Liver (tissue), 9 donors: ENCODE data around the gene RASA3. TPM values are rescaled to one million over a fixed set of nuclear protein-coding genes. Genes with fewer than 3 reads are reported as not detected.
"Not testable (repeated sequence)": the region's sequence is repeated elsewhere in the genome, so short reads cannot be mapped to it uniquely, and the experiment has no call there.

ENCODE experiments used
- DNase-seq: peaks from one replicate; pipeline ENCODE4 v3.0.0-alpha.2; 2017; ENCODE audit warnings: low spot score
- H3K27ac ChIP-seq, 2 donors: one replicate each; pipeline ENCODE4 v1.7.0; 2013; ENCODE audit warnings: inconsistent platforms in 2 of 2, low read length in 2 of 2, control low read depth in 1 of 2, low read depth in 1 of 2, mild to moderate bottlenecking in 1 of 2
- H3K27me3 ChIP-seq, 4 donors: one replicate each; pipeline versions ENCODE4 v1.6.1 to v1.7.0; 2013; ENCODE audit warnings: low read length in 3 of 4, inconsistent platforms in 1 of 4, mild to moderate bottlenecking in 1 of 4, moderate library complexity in 1 of 4; ENCODE audit not compliant: control insufficient read depth in 4 of 4, insufficient read depth in 4 of 4
- H3K36me3 ChIP-seq, 4 donors: one replicate each; pipeline versions ENCODE4 v1.6.1 to v1.7.0; 2013; ENCODE audit warnings: low read length in 3 of 4, mild to moderate bottlenecking in 3 of 4, low read depth in 1 of 4, moderate library complexity in 1 of 4; ENCODE audit not compliant: control insufficient read depth in 4 of 4, insufficient read depth in 3 of 4
- H3K4me1 ChIP-seq, 4 donors: one replicate each; pipeline versions ENCODE4 v1.6.1 to v1.7.0; 2013; ENCODE audit warnings: low read length in 3 of 4, mild to moderate bottlenecking in 3 of 4, moderate library complexity in 1 of 4; ENCODE audit not compliant: control insufficient read depth in 4 of 4, insufficient read depth in 4 of 4
- H3K4me3 ChIP-seq, 3 donors: one replicate each; pipeline versions ENCODE4 v1.6.1 to v1.7.0; 2013; ENCODE audit warnings: low read length in 3 of 3, control low read depth in 1 of 3, low read depth in 1 of 3, mild to moderate bottlenecking in 1 of 3
- H3K9ac ChIP-seq, 2 donors: one replicate each; pipeline ENCODE4 v1.7.0; 2013; ENCODE audit warnings: low read length in 2 of 2, mild to moderate bottlenecking in 2 of 2, moderate library complexity in 2 of 2, control low read depth in 1 of 2, low read depth in 1 of 2
- H3K9me3 ChIP-seq, 4 donors: one replicate each; pipeline versions ENCODE4 v1.6.1 to v1.7.0; 2013; ENCODE audit warnings: low read length in 3 of 4; ENCODE audit not compliant: control insufficient read depth in 4 of 4
- EGR1 ChIP-seq, 2 donors: IDR thresholded peaks; 2 replicates each; pipeline ENCODE4 v1.6.1; 2016 to 2018; ENCODE audit warnings: antibody characterized with exemption in 2 of 2, low read depth in 2 of 2
- FOXA2 ChIP-seq: IDR thresholded peaks from 2 replicates; pipeline ENCODE4 v1.6.1; 2016; ENCODE audit warnings: antibody characterized with exemption
- HNF4G ChIP-seq: IDR thresholded peaks from 2 replicates; pipeline ENCODE4 v1.6.1; 2016; ENCODE audit warnings: antibody characterized with exemption
- NR2F2 ChIP-seq: IDR thresholded peaks from 2 replicates; pipeline ENCODE4 v1.6.1; 2016; ENCODE audit warnings: antibody characterized with exemption
- SP1 ChIP-seq: IDR thresholded peaks from 2 replicates; pipeline ENCODE4 v1.6.1; 2018; ENCODE audit warnings: antibody characterized with exemption, mild to moderate bottlenecking
- WGBS: extraction: QIAGEN DNeasy Blood & Tissue Kit; methylation state at CpG from one replicate; pipeline ENCODE4 v1.1.7; 2013; 5-methylcytosine and 5-hydroxymethylcytosine counted together
- polyA plus RNA-seq, 2 donors: library from polyadenylated mRNA; stranded (reverse) in 1 of 2; unstranded in 1 of 2; fragments of 200-250 nt in 1 of 2; fragments of >200 nt in 1 of 2; fragmentation: Nextera tagmentation in 1 of 2; extraction: Ambion mirVana in 1 of 2; gene quantifications; one replicate each; pipeline versions ENCODE4 v1.2.1 to v1.2.3, GENCODE V29; 2013 to 2015
- total RNA-seq, 2 donors: library from RNA; depleted of rRNA; stranded (reverse); fragments of >200 nt; gene quantifications; one replicate each; pipeline ENCODE4 v1.2.3, GENCODE V29; 2014
- TF ChIP-seq, protein P1 (sequence below): IDR thresholded peaks from 2 replicates; pipeline ENCODE4 v1.6.1; 2016; ENCODE audit warnings: antibody characterized with exemption, mild to moderate bottlenecking
- donor health status: healthy.
- donor health status: healthy.
- donor health status: healthy.
- donor health status: healthy.
- donor health status: healthy.

Gene RASA3
- total and polyA plus RNA-seq, 4 donors: 0.64 to 5.9 (median 3.8) TPM

DNA sequence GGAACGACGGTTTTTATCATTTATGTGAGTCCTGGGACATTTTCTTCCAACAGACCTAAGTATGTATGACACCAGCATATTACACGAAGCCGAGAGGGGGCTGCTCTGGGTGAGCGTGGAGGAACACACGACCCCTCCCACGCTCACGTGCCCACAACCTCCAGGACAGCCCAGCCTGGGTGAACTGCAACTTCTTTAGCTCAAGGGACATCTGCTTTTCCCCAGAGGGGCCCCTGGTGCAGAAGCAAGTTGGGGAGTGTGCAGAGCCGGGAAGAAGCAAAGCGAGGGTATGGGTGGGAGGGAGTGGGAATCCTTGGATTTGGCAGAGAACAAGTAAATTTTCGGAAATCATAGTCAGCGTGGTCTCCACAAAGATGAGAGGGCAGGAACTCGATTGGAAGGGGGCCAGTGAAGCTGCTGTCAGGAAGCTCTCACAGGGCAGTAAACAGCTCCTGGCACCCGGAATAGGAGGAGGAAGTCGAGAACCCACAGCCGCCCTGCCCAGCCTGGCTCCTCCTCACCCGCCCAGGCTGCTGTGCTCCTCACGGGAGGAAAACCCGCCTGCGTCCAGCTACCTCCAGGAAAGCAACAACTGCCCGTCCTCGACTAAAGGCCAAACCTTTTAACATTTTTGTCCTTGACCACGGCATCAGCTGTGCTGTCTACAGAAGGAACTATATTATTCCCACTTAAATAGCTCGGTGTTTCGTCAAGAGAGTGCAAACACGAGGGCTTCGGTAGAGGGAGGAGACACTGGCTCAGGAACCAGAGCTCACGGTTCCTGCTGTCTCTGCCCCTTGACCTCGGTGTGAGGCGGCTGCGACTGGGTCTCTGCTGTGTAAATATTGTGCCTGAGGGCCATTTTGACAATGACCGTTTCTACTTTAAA is 29.5 kb upstream of the RASA3 start:
- Histone ChIP-seq H3K27me3 (no peaks in the 10 kb centered on the region), H3K9ac (no peak overlapping the region)
- no peak for DNase-seq

DNA sequence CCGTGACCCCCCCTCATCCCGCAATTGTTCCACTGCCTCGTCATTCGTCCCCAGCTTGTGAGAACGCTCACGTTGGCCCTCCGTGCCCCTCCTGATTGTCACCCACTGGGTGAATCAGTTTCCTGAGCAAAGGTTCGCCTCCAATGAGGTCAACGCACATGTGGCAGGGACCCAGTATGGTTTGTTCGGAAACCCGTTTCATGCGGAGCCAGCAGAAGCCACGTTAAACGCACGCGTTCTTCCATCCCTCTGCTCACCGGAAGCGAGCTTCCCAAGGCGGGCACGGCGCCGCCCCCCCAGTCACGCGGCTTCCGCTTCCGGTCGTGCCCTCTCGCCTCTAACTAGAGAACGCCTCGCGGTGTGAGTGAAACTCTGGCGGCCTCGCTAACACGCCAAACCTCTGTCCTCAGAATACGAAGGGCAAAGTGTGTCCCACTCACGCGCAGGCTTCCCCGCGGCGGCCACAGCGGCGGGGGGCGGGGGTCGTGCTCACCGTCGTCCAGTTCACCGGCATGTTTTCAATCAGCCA is 28.7 kb upstream of the RASA3 start:
- H3K9ac ChIP-seq: no peak overlapping the region
- WGBS: 93% methylated on average over 47 of the region's 47 CpGs
- H3K4me3 ChIP-seq: no peak overlapping the region
- peaks cover 0 to 8% (median 2%) of the 10 kb centered on the region in 4 donors for H3K4me1 ChIP-seq
- TF ChIP-seq, protein P1, sequence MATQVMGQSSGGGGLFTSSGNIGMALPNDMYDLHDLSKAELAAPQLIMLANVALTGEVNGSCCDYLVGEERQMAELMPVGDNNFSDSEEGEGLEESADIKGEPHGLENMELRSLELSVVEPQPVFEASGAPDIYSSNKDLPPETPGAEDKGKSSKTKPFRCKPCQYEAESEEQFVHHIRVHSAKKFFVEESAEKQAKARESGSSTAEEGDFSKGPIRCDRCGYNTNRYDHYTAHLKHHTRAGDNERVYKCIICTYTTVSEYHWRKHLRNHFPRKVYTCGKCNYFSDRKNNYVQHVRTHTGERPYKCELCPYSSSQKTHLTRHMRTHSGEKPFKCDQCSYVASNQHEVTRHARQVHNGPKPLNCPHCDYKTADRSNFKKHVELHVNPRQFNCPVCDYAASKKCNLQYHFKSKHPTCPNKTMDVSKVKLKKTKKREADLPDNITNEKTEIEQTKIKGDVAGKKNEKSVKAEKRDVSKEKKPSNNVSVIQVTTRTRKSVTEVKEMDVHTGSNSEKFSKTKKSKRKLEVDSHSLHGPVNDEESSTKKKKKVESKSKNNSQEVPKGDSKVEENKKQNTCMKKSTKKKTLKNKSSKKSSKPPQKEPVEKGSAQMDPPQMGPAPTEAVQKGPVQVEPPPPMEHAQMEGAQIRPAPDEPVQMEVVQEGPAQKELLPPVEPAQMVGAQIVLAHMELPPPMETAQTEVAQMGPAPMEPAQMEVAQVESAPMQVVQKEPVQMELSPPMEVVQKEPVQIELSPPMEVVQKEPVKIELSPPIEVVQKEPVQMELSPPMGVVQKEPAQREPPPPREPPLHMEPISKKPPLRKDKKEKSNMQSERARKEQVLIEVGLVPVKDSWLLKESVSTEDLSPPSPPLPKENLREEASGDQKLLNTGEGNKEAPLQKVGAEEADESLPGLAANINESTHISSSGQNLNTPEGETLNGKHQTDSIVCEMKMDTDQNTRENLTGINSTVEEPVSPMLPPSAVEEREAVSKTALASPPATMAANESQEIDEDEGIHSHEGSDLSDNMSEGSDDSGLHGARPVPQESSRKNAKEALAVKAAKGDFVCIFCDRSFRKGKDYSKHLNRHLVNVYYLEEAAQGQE: no peak
- TF ChIP-seq SP1 (no peak), FOXA2 (no peak), EGR1 (IDR thresholded peaks at IDR 0.05; ENCODE audit: low read depth in 2 of 2) (no peak)
- H3K9me3 ChIP-seq: no peaks in the 10 kb centered on the region
- no peaks in the 10 kb centered on the region for H3K36me3 ChIP-seq
- no peak overlapping the region for H3K27ac ChIP-seq
- H3K27me3 ChIP-seq: no peaks in the 10 kb centered on the region
- no peak for DNase-seq

More for the DNA sequence above, 29.5 kb upstream of the RASA3 start:
- 35% methylated on average over 32 of the region's 32 CpGs for WGBS
- H3K36me3 ChIP-seq: no peaks in the 10 kb centered on the region
- no peak overlapping the region for H3K4me3 ChIP-seq
- TF ChIP-seq NR2F2 (peak; percentile 28), HNF4G (no peak)
- peaks cover 0 to 4% (median 0%) of the 10 kb centered on the region in 4 donors for H3K4me1 ChIP-seq
- no peaks in the 10 kb centered on the region for H3K9me3 ChIP-seq
- H3K27ac ChIP-seq: no peak overlapping the region

DNA sequence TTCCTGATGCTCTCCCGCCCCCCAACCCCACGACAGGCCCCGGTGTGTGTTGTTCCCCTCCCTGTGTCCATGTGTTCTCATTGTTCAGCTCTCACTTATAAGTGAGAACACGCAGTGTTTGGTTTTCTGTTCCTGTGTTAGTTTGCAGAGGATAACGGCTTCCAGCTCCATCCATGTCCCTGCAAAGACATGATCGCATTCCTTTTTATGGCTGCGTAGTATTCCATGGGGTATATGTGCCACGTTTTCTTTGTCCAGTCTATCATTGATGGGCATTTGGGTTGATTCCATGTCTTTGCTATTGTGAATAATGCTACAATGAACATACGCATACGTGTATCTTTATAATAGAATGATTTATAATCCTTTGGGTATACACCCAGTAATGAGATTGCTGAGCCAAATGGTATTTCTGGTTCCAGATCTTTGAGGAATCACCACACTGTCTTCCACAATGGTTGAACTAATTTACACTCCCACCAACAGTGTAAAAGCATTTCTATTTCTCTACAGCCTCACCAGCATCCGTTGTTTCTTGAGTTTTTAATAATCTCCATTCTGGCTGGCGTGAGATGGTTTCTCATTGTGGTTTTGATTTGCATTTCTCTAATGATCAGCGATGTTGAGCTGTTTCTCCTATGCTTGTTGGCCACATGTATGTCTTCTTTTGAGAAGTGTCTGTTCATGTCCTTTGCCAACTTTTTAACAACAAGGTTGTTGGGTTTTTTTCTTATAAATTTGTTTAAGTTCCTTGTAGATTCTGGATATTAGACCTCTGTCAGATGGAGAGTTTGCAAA is 26.6 kb upstream of the RASA3 start:
- not testable (repeated sequence) for H3K4me3 ChIP-seq, H3K27ac ChIP-seq, H3K4me1 ChIP-seq, H3K9ac ChIP-seq, DNase-seq, H3K36me3 ChIP-seq, H3K27me3 ChIP-seq, H3K9me3 ChIP-seq
- 78% methylated on average over 13 of the region's 13 CpGs for WGBS
